Mucosa of descending colon (tissue), 3 donors: Measurements from ENCODE around the gene TFDP2. TPM values are rescaled to one million over a fixed set of nuclear protein-coding genes. Genes with fewer than 3 reads are reported as not detected.

Experiments
- ATAC-seq: fragments of 200-7000 bp; cut with Tn5 transposase; one replicate; pipeline ENCODE4 v1.9.1; 2020; ENCODE audit warnings: mild to moderate bottlenecking, moderate library complexity
- DNase-seq, 3 donors: peaks; one replicate each; pipeline ENCODE4 v3.0.0-alpha.2; 2020
- H3K36me3 ChIP-seq: fragments of 200-600 bp; one replicate; pipeline ENCODE4 v1.8.0; 2021; ENCODE audit warnings: low read depth, mild to moderate bottlenecking
- H3K4me1 ChIP-seq: fragments of 200-600 bp; one replicate; pipeline ENCODE4 v1.8.0; 2021; ENCODE audit warnings: low read depth, mild to moderate bottlenecking
- H3K4me3 ChIP-seq: fragments of 200-600 bp; one replicate; pipeline ENCODE4 v1.8.0; 2021; ENCODE audit warnings: mild to moderate bottlenecking
- H3K9me3 ChIP-seq: fragments of 200-600 bp; one replicate; pipeline ENCODE4 v1.8.0; 2021; ENCODE audit warnings: mild to moderate bottlenecking
- intact Hi-C, 2 donors: fragments of 100-400 bp; cut with DNase I in 1 of 2; cut with micrococcal nuclease in 1 of 2; formaldehyde crosslinking; loops; one replicate each; pipeline versions ENCODE4 v1.11.0 to v1.11.1; 2022; cut with DNase I, micrococcal nuclease
- total RNA-seq, 3 donors: library from RNA; stranded (reverse); fragmentation: NEBNext Ultra II Directional in 2 of 3; extraction: Animal tissue kit (Norgen Biotek cat#: 25700) in 2 of 3; gene quantifications; one replicate each; pipeline versions ENCODE4 v1.2.1 to v1.2.4, GENCODE V29; 2021 to 2023
- TF ChIP-seq, protein P1 (sequence below): fragments of 200-600 bp; IDR thresholded peaks from one replicate; pipeline ENCODE4 v1.8.0; 2022; ENCODE audit warnings: antibody characterized with exemption, mild to moderate bottlenecking
- donor health status: DM: no; HTN: no; CAD: no; lungs with moderate emphysema.
- donor health status: DM: no; HTN: no; CAD: no.
- donor health status: DM: no; HTN: yes; CAD: no.

Gene TFDP2
- total RNA-seq, 3 donors from 2014 or later: 45.1 to 61.4 (median 54.8) TPM

DNA sequence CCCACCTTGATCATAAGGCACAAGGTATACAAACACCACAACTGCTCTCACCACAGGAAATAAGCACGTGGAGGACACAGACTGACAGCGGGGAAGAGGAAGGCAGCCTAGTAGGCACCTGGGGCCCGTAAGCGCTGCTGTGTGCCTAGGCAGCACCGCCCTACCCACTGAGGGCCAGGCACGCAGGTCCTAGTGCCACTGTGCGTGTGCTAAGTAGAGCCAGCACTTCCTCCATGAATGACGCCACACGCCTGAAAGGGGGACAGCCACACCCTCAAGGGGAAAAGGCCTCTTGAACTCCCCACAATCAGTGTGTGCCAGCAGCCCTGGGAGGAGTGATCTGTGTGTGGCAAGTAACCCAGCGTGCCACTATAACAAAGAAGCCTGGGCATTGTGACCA, 199.9 kb downstream of the TFDP2 start:
- Histone ChIP-seq H3K4me1 (peaks cover 7% of the 10 kb centered on the region), H3K9me3 (no peaks in the 10 kb centered on the region), H3K4me3 (no peak overlapping the region), H3K36me3 (no peaks in the 10 kb centered on the region)
- intact Hi-C loops: no loop called here
- TF ChIP-seq, protein P1, sequence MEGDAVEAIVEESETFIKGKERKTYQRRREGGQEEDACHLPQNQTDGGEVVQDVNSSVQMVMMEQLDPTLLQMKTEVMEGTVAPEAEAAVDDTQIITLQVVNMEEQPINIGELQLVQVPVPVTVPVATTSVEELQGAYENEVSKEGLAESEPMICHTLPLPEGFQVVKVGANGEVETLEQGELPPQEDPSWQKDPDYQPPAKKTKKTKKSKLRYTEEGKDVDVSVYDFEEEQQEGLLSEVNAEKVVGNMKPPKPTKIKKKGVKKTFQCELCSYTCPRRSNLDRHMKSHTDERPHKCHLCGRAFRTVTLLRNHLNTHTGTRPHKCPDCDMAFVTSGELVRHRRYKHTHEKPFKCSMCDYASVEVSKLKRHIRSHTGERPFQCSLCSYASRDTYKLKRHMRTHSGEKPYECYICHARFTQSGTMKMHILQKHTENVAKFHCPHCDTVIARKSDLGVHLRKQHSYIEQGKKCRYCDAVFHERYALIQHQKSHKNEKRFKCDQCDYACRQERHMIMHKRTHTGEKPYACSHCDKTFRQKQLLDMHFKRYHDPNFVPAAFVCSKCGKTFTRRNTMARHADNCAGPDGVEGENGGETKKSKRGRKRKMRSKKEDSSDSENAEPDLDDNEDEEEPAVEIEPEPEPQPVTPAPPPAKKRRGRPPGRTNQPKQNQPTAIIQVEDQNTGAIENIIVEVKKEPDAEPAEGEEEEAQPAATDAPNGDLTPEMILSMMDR: no peak
- DNase-seq (no peak), ATAC-seq (peak; percentile 42)

DNA sequence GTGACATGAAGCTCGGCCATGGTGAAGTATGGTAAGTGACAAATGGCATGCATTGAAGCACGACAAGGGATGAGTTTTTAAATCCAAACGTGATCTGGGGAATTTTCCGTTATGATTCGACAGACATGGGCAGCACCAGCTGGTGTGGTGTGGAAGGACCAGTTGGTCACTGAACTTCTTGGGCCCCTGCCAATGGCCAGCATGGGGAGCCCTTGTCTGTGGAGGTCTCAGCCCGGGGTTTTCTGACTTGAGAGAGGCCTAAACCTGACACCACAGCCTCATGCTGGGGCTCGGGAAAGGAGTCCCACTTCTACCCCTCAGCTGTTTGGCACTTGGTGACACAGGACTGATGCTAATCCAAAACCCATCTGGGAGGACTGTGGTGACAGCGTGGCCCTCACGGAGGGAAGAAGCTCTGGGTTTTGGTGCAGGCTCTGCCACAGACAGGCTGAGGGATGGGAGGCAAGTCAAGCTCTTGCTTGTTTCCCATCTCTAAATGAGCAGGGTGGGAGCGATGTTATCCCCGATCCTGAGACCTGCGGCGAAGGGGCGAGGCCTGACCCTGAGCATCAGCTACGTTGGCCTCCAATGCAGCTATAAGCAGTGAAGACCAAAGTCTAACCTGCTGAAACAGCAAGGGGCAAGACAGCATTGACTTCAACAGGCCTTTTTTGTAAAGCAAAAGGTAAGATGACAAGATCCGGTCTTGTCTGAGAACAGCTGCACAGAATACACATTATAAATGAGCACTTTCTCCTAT, 203.4 kb downstream of the TFDP2 start:
- TF ChIP-seq, protein P1: no peak

DNA sequence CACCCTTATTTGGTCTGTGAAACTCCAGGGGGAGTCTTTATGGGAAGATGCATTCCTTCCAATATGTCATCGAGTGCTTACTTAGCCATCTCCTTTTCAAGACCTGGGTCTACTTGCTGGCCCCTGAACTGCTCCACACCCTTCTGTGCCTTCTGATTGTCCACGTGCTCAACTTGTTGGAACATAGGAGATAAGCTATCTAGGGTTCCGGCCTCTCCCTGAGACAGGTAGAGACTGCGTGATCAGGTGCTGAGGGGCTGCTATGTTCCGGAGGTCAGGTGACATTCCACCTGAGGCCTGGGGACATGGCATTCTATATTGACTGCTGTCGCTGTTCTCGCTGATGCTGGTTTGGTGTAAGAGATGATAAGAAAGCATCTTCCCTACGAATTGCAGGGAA, 207.3 kb downstream of the TFDP2 start:
- peak; percentile 3 for ATAC-seq
- Histone ChIP-seq H3K4me1 (peaks cover 6% of the 10 kb centered on the region), H3K4me3 (no peak overlapping the region), H3K9me3 (no peaks in the 10 kb centered on the region), H3K36me3 (no peaks in the 10 kb centered on the region)
- DNase-seq: no peak
- intact Hi-C loops: no loop called here
- TF ChIP-seq, protein P1: no peak

More for the DNA sequence above, 203.4 kb downstream of the TFDP2 start:
- Histone ChIP-seq H3K4me3 (no peak overlapping the region), H3K4me1 (peaks cover 8% of the 10 kb centered on the region), H3K9me3 (no peaks in the 10 kb centered on the region), H3K36me3 (no peaks in the 10 kb centered on the region)
- intact Hi-C loops: no loop called here
- ATAC-seq (no peak), DNase-seq (no peak)

DNA sequence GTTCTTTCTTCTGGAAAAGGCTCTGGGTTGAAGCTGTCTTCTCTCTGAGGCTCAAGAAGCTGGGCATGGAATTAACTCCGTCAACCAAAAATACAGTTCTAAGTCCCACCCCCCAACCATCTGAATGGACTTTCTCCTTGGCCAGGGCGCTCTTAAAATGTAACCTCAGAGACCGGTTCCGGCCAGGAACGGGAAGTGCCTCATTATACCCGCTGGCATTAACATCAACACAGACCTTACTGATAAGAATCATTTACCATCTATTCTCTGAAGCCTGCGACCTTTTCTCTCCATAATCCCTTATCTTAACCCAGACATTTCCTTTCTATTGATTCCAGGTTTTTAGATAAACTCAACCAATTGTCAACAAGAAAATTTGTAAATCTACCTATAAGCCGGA, 208.3 kb downstream of the TFDP2 start:
- intact Hi-C loops: no loop called here
- TF ChIP-seq, protein P1: no peak
- DNase-seq: peak in 2 of 3 donors; percentile 51 to 70
- ATAC-seq: peak; percentile 77
- Histone ChIP-seq H3K9me3 (no peaks in the 10 kb centered on the region), H3K36me3 (no peaks in the 10 kb centered on the region), H3K4me3 (no peak overlapping the region), H3K4me1 (peaks cover 6% of the 10 kb centered on the region)

DNA sequence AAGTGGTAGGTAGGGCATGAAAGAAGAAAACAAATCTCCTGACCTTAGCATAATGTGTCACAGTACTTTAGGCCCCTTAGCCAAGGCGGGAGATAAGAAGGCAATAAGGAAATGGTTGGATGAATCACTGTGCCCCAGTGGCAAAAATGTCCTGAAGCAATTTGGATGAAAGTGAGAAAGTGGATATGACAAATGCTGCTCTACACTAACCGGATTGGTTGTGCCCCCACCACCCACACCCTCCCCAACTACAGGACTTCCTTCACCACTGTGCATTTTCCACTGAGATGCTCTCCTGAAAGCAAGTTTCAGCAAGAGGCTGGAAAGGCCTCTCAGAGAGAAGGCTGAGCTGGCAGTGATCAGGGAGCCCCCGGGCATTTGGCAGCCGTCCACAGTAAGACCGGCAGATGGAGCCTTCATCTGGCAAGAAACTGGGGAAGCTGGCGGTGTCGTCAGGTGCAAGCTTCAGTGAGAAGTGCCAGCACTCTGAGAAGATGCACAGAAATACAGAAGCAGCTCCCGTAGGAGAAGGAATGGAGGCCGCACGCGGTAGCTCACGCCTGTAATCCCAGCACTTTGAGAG, 209.1 kb downstream of the TFDP2 start:
- H3K9me3 ChIP-seq: no peaks in the 10 kb centered on the region
- intact Hi-C loops: no loop called here
- H3K36me3 ChIP-seq: no peaks in the 10 kb centered on the region
- TF ChIP-seq, protein P1: no peak
- peaks cover 6% of the 10 kb centered on the region for H3K4me1 ChIP-seq
- DNase-seq (peak; percentile 64 to 72 (median 72)), ATAC-seq (peak; percentile 82)
- H3K4me3 ChIP-seq: no peak overlapping the region
